ENCODE results near the gene LOXL3.
"Not testable (repeated sequence)": the region's sequence is repeated elsewhere in the genome, so short reads cannot be mapped to it uniquely, and the experiment has no call there.

LOXL3 gene

DNA sequence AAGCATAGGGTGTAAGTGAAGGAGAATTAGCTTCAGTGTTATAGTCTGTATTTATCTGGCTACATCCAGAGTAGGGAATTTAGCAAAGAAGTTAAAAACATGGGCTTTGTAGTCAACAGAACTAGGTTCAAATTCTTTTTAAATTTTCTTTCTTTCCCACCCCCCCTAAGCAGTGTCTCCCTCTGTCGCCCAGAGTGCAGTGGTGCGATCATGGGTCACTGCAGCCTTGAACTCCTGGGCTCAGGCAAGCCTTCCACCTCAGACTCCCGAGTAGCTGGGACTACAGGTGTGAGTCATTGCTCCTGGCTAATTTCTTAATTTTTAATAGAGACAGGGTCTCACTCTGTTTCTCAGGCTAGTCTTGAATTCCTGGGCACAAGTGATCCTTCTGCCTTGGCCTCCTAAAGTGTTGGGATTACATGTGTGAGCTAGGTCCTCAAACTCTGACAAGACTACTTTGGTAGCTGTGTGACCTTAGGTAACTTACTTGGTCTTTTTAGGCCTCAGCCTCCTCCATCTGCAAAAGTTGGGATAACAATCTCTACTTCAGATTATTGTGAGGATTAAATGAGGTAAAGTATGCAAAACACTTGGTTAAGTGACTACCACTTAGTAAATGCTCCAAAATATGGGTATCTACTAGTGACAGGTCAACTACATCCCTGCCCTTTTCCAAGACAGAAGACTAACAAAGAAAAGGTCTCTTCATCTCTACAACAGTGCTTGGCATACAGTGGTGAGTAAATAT lies 18.6 kb upstream of the LOXL3 start:
- DNase-seq, result no peak

DNA sequence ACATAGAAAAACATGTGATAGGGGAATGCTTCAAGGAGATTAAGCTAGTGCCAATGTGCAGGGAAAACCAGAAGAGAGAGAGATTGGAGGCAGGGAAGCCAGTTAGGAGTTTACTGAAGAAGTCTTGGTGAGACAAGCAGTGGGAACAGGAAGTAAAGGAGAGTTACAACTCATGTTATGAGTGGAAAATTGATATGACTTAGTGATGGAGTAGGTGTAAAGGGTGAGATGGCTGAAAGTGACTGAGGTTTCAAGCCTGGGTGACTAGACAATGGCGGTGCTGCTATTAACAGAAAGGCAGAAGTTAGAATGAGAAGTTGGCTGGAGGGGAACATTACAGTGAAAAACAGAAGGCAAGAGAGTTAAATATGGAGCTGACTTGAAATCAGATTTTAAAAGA lies 17.3 kb upstream of the LOXL3 start:
- no peak for DNase-seq

DNA sequence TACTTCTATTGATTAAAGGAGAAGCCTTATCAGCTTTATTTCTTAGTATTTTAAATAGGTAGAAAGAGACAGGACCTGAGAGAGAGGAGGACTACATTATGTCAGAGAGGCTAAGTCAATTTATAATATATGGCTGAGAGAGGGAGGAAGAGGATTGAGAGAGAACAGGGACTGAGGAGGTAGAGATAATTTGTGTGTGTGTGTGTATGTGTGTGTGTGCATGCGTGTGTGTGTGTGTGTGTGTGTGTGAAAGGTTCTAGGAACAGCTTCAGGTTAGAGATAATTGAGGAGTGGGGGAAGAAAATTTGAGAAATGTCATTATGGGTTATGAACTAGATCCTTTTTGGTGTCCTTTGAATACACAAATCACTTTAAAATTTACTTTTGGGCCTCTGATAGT lies 15.9 kb upstream of the LOXL3 start:
- DNase-seq, result no peak

DNA sequence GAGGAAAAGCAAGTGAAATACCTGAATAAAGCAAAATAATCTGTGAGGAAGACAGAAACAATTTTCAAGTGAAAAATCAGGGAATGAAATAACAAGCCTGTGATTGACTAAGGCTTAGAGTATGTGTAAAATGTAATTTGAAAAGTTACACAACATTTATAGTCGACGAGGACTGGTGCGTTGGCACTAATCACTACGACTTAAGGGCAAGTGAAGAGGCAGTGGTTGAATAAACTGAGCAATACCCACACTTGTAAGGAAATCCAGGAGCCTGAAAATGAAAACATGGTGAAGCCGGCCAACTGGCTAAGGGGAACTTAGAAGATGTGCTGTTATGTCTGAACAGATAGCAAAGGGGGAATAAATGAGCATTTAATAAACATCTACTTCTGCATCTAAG lies 14.1 kb upstream of the LOXL3 start:
- DNase-seq, result no peak

DNA sequence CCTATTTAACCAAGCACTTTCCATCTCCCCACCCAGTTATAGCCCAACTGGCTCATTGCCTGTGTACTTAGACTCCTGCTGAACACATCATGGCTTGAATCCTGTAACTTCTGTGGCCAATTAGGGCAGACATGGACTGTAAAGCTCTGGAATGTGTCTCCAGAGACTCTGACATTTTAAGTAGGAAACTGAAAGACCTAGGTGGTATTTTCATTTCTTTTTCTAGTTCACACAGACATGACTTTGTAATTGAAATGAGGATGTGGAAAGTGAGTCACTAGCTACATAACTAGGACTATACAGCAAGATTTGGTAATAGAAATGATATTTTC lies 13.0 kb upstream of the LOXL3 start:
- no peak for DNase-seq

DNA sequence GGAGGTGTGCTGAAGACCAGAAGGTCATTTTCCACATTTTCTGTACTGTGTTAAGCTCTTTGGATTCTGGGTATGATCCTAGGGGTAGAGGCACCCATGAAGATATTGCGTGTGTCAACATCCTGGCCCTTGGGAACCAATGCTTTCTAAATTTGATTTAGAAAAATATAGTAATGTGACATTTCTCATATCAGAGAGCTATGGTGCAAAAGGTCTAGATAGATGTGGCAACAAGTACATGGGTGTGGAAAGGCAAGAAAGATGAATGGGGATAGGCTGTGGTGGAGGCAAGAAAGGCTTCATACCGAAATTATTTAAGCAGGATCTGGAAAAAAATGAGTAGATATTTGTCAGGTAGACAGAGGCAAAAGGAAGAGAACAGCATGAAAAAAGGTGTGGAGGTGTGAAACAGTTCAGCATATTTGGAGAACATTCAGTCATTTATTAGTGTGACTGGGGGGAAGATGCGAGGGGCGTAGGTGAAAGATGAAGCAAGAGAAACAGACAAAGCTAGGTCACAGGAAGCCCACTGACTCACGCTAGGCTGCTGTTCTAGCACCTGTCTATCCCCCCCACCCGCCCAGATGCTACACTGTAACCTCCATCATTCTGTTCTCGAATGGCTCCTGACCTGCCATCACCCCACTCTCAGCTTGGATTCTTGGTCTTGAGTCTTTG lies 12.5 kb upstream of the LOXL3 start:
- DNase-seq, result no peak

DNA sequence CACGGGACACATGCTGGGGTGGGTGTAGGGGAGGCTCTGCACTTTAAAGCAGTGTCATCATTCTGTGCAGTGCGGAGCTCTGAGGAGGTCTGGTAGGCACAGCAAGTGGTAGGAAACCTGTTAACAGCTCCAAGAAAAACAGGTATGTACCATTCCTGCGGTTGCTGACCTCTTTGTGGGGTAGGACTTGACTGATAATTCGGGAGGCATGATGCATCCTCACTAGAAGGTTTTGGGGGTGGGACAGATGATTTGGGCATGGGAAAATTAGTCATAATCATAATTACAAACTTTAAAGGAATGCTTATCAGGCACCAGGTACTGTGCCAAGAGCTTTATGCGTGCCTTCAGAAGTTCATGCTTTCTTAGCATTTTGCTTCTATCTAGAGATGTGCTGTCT lies 10.5 kb upstream of the LOXL3 start:
- DNase-seq, result no peak

DNA sequence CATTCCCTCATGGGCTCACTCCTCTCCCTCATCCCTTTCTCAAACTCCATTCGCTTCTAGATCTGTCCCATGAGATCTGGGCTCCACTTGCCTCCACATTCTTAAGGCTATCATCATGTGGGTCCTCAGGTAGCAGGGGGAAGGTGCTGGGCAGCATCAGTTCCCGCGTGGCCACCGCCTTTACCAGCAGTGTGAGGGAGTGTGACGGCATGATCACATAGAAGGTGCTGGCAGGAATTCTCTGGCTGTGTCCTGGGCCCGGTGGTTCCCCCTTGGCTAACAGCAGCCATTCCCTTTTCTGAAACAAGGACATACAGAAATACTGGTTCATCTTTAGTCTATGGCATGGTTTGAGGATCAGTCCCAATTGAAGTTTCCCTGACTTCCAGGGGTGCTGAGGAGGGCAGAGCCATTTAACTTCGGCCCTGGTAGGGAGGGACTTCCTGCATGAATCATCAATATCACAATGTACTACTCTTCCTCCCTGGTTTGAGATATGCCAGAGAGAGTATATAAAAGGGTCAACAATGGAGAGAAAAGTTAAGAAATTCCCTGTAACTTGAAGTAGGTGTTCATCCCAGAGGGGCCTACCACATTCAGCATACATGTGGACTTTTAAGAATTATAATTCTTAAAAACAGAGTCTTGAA lies 8.5 kb upstream of the LOXL3 start:
- DNase-seq, result no peak

DNA sequence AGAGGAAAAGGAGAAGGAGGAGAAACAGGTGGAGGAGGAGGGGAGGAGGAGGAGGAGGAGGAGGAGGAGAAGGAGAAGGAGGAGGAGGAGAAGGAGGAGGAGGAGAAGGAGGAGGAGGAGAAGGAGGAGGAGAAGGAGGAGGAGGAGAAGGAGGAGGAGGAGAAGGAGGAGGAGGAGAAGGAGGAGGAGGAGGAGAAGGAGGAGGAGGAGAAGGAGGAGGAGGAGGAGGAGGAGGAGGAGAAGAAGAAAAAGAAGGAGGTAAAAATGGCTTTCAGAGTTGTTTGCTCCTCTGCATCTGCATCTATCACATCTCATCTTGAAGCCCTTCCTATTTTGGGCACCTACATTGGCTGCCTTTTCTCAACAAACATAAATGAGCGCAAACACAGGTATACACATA lies 7.3 kb upstream of the LOXL3 start:
- DNase-seq, result not testable (repeated sequence)

DNA sequence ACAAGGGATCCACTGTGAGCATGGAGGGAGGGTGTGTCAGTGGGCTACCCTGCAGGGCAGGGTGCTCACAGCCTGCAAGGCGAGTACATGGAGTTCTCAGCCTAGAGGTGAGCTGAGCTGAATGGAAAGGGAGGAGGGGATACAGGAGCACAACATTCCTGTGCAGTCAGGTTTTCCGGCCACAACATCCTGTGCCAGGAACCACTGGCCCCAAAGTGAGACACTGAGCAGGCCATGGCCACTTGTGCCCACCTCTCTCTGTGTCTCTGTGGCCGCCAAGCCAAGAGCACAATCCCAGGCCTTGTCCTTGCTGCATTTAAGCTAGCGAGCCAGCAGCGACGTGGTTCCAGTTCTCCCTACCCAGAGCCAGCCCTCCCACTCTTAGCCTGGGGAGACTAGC lies 6.8 kb upstream of the LOXL3 start:
- DNase-seq, result no peak

DNA sequence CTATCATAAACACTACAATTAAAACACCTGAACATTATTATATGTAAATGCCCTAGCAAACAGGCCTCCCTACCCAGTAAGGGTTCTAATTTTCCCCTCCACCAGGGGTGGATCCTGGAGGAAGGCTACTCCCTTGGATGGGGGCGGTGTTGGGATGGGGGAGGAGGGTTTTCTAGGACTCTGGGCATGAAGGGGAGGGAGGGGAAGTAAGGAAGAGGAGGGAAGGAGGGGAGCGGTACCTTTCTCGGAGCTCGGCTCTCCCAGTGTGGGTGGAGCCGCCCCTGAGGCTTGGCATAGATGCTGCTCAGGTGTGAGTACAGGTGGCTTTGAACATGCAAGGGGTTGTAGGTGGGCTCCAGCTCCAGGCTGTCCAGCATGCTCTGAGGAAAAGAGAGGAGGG lies 6.2 kb upstream of the LOXL3 start:
- no peak for DNase-seq

DNA sequence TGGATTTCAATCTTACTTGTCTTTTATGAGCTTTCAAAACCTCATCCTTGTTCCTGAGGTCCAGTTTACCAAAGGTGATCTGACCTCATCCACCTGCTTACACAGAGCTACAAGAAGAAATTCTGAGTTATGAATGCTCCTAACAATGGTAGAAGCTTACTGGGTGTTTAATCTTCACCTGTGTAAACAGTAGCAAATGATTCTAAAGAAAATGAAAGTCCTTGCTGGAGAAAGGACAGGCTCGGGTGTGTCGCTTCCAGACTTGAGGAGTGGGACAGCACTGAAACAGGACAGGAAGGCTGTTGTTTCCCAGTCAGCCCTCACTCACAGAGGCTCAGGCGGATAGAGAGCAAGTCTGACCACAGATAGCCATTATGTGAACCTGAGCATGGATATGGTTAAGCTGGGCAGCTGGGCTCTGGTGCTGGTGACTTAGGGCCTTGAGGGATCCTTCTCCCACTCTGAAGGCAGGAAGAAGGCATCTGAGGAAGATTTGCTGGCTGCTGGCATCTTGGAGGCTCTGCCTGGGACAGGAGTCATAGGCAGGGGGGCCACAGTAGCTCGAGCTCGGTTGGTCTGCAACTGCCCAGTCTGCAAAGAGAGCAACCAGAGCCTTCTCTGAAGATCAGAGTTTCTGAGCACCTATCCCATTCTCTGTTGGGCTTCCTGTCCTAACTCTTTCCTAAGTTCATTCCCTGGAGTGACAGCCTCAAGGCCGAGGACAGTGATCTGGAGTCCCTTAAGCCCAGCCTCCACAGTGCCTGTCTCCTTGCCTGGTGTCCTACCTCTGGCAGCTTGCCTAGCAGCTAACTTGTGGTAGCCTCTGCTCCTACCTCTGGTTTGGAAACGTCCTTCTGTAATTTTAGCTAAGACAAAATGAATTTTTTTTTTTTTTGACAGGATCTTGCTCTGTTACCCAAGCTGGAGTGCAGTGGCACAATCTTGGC lies 4.8 kb upstream of the LOXL3 start:
- DNase-seq, result no peak

DNA sequence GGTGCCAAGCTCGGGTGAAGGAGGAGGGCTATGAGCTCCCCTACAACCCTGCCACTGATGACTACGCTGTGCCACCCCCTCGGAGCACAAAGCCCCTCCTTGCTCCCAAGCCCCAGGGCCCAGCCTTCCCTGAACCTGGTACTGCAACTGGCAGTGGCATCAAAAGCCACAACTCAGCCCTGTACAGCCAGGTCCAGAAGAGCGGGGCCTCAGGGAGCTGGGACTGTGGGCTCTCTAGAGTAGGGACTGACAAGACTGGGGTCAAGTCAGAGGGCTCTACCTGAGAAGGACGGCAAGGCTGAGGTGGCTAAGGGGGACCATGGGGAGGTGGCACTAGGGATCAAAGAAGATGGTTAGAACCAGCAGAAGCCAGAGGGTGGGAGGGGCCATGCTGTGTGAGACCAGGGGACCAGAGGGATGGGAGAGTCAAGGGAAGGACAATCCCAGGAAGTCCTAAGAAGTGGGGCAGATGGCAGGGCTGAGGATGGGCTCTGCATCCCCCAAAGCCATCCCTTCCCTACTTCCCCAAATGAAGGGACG lies 3.2 kb upstream of the LOXL3 start:
- DNase-seq, result no peak

DNA sequence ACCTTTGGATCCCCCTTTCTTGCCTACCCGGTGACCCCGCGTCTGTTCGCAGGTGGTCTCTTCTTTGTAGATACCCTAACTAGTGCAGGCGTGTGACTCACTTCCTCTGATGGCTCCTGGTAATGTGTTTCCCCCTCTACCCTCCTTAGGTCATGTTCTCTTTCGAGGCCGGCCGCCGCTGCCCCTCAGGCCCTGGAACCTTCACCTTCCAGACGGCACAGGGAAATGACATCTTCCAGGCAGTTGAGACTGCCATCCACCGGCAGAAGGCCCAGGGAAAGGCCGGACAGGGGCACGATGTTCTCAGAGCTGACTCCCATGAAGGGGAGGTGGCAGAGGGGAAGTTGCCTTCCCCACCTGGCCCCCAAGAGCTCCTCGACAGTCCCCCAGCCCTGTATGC lies 2.4 kb upstream of the LOXL3 start:
- DNase-seq, result no peak

DNA sequence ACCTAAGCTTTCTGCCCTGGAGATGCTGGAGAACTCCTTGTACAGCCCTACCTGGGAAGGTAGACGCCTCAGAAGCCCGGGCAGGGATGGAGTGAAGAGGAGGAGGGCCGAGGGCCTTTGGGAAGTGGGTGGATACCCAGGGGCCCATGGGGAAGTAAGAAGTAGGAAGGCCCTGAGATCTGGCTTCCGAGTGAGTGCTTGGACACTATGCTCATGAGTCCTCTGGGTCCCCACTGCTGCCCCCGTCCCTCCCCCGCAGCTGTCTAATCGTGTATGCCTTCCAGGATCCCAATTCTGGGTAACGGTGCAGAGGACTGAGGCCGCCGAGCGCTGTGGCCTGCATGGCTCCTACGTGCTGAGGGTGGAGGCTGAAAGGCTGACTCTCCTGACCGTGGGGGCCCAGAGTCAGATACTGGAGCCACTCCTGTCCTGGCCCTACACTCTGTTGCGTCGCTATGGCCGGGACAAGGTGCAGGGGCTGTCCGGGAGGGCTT lies 1.9 kb upstream of the LOXL3 start:
- DNase-seq, result no peak

DNA sequence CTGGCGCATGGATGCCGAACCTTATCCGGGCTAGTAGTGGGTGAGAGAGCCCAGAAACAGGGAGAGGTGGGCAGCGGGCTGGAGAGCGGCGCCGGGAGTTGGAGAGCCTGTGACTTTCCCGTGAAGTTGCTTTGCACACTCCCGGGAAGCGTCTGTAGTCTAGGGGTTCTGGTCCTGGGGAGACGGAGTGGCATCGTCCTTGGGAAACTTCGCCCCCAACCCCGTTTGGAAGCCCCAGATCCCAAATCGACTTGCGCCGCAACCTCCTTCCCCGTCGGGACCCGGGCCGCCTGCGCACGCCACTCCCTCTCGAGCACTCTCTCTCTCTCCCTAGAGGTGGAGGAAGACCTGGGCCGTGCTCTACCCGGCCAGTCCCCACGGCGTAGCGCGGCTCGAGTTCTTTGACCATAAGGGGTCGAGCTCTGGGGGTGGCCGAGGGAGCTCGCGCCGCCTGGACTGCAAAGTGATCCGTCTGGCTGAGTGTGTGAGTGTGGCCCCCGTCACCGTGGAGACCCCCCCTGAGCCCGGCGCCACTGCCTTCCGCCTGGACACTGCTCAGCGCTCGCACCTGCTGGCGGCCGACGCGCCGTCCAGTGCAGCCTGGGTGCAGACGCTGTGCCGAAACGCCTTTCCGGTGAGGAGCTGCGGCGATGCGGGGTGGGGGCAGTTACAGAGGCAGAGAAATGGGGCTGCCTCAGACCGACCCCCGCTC lies 1.2 kb upstream of the LOXL3 start:
- DNase-seq, result no peak

DNA sequence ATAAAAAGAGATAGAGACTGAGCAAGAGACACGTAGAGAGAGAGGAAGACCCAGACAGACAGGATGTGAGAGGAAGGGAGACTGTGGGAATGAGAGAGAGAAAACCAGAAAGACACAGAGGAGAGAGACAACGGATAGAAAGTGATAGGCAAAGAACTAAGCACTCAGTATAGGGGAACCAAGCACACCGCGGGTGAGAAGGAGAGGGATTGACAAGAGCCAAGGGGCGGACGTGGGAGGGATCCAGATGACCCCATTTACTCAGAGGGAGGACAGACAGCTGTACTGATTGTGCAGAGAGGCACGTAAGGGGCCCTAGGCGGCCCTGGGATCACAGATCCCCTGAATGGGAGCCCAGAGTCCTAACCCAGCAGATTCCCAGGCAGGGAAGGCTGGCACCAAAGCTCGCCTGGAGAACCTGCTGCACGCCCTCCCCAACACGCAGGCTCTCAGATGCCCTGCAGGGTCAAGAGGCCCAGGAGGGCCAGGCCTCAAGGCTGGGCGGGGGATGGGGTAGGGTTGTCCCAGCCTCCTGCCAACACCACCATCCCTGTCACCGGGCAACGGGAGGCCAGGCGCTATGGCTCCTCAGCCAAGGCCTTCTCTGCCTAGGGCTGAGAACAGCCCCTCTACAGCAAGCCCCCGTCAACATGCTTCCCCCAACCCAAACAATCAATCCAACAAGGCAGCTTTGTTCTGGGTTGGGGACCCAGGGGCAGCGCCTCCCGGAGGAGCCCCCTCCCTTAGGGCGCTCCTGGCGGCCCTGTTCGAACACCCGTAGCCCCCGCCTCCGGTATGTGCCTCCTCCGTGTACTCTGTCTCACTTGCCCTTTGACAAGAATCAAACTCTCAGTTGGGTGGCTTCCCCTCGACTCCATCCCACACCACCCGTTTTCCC lies 579 bp downstream of the LOXL3 start:
- DNase-seq, result no peak

DNA sequence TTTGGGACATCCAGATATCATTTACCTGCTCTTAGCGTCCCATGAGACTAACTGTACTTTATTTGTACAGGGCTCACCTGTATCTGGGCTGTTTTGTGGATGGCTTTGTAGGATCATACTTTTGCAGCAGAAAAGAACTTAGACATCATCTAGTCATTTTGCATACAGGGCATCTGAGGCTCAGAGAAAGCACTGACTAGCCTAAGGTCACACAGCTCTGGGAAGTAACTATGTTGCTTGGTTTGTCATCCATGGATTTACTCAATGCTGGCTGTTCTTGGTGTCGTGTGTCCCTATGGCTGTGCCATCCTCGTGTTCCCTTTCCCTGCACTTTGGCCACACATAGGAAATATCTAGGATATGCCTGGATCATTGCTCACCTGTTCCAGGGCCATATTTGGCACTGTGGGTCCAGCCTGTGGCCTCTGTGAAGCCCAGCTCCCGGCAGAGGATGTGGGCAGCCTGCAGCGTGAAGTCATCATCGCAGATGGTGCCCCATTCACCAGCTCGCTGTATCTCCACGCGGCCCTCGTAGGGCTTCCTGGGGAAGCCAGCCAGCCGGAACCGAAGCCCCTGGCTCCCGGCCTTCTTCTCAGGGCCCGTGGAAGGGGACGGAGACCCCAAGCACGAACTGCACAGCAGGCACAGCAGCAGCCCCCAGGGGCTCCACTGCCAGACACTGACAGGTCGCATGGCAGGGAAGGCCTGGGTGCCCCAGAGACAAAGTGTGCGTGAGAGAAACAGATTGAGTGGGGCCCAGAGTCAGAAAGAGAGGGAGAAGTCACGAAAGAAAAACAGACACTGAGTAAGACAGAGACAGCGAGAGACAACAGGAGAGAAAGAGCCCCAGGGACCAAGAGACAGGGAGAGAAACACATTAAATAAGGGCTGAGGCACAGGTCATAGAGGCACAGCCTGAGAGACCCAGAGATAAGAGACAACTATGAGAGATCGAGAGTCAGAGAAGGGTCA lies 1.5 kb downstream of the LOXL3 start:
- DNase-seq, result no peak

DNA sequence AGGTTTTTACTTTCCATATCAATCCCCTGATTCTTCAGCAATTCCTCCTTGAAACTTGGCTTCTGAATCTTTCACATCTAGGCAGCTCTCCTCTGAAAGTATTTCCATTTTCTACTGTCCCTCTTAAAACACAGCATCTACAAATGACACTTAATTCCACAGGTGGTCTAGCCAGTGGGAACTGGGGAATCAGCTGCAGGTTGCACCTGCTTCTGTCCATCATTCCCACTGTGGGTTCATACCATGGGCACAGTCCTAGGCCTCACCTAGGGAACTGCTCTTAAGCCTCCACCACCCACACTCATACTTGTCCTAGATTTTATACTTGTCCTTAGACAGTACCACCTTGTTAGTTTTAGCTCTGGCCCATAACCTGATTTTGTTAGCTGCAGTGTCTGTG lies 2.2 kb downstream of the LOXL3 start:
- DNase-seq, result no peak

DNA sequence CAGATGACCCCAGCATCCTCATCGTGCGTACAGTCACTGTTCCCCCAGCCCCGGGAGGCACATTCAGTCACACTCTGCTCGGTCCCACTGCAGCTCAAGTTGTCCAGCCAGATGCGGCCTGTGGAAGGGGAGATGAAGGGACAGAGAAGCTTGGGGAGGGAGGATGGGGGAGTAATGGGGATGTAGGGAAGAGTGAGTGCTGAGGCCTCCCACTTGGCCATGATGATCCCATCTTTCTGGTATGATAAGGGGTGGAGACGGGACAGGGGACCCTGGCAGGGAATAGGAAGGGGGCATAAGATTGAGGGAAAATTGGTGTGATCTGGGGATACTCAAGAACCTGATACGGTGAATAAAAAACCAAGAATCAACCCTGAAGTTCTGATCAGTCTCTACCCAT lies 3.5 kb downstream of the LOXL3 start:
- no peak for DNase-seq

All from NCI-H526 treated with DMSO at 0.1 percent for 48 hours (cell line).